ENCODE data around the gene DAZAP2. TPM values are rescaled to one million over a fixed set of nuclear protein-coding genes. Genes with fewer than 3 reads are reported as not detected.
A peak's percentile ranks its signal among the peaks of the same experiment; 100 is the strongest.
"Not testable (repeated sequence)": the region's sequence is repeated elsewhere in the genome, so short reads cannot be mapped to it uniquely, and the experiment has no call there.

Gene DAZAP2
- total and polyA plus RNA-seq, 2 donors, result 169 to 279 TPM

DNA sequence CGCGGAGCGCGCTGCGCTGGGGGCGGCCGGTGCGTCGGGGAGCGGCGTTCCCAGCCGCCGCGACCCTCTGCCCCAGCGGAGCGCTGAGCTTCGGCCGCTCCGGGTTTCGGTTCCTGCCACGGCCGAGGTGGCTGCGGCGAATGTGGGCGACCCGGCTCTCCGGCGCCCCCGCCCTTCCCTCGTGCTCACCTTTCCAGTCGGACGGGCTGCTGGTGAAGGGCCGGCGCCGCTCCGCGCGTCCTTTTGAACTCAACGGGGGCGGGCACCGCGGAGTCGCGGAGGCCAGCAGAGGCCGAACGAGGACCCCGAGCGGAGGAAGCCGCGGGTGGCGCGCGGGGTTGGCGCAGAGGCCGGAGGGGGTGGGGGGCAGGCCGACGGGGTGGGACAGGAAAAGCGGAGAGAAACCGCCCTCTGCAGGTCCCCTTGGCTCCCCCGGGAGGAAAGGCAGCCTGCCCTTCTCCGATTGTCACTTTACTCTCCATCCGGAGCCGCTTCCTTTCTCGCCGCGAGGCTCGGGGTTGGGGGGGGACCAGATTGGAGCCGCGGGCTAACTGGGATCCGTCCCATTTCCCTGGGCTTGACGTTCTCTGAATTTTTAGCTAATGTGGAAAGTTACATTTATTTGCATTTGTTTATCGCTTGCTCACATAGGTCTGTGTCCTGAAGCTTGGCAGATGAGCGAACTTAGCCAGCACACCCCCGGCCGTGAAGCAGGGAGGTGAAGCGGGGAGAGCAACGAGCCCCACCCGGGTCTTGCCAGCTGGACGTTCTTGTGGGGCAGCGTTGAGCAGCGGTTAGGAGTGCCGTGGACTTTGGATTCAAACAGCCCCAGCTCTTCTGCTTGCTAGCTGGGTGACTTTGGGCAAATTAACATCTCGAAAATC is 31.7 kb downstream of the DAZAP2 start, which contains the start of gene SMAGP:
Gene SMAGP (minus strand): TSS at position 349 of the 884 bp plus-strand sequence. CDS start 1,137 bp downstream, outside the sequence.
- DNase-seq (ENCODE audit: low read depth in 6 of 9, low spot score in 9 of 9), result peak in 2 of 9 donors; percentile 37 to 62
- Histone ChIP-seq H3K27ac (ENCODE audit: low read depth in 1 of 2, low read length in 1 of 2) (no peak within 1 kb of the TSS), H3K27me3 (ENCODE audit: control insufficient read depth in 2 of 2, insufficient read depth in 1 of 2, low read length in 1 of 2) (peaks cover 0 to 22% of the 10 kb centered on the region in 2 donors), H3K4me3 (ENCODE audit: low read length in 2 of 2) (peak within 1 kb of the TSS; percentile 49 to 78), H3K9me3 (ENCODE audit: control insufficient read depth in 2 of 2, insufficient read depth in 1 of 2, low read length in 1 of 2) (no peaks in the 10 kb centered on the region), H3K4me1 (ENCODE audit: control insufficient read depth in 2 of 2, insufficient read depth in 2 of 2, low read length in 2 of 2) (peaks cover 4 to 13% of the 10 kb centered on the region in 2 donors), H3K36me3 (ENCODE audit: control insufficient read depth in 2 of 2, insufficient read depth in 2 of 2, low read length in 1 of 2) (no peaks in the 10 kb centered on the region)
- under 1% methylated on average over 83 of the region's 83 CpGs for WGBS

DNA sequence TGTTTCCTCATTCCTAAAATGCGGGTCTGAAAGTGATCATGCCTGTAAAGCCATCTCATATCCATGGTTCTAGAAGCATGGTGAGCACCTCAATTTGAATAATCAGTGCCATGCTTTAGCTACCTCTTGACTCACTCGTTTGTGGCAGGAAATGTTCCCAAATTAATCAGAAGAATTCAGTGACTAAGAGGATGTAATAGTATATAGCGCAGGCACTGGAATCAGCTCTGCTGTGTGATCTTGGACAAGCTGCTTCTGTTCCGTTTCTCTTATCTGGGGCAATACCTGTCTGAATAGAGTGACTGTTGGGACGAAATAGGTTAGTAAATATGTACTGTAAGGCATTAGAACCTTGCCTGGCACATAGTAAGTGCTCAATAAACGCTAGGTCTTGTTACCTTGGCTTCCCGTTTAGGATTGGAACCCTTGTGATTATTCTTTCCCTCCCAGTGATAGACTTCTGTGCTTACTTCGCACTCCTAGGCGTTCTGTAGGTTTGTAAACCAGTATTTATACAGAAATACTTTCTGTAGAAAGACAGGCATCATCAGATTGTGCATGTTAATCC is 32.4 kb downstream of the DAZAP2 start:
- Histone ChIP-seq H3K4me1 (ENCODE audit: control insufficient read depth in 2 of 2, insufficient read depth in 2 of 2, low read length in 2 of 2) (peaks cover 4 to 13% of the 10 kb centered on the region in 2 donors), H3K4me3 (ENCODE audit: low read length in 2 of 2) (peak overlapping the region in 1 of 2 donors; percentile 78), H3K27ac (ENCODE audit: low read depth in 1 of 2, low read length in 1 of 2) (no peak overlapping the region), H3K27me3 (ENCODE audit: control insufficient read depth in 2 of 2, insufficient read depth in 1 of 2, low read length in 1 of 2) (peaks cover 0 to 22% of the 10 kb centered on the region in 2 donors), H3K9me3 (ENCODE audit: control insufficient read depth in 2 of 2, insufficient read depth in 1 of 2, low read length in 1 of 2) (no peaks in the 10 kb centered on the region), H3K36me3 (ENCODE audit: control insufficient read depth in 2 of 2, insufficient read depth in 2 of 2, low read length in 1 of 2) (no peaks in the 10 kb centered on the region)
- 72% methylated on average over 9 of the region's 9 CpGs for WGBS
- no peak for DNase-seq (ENCODE audit: low read depth in 6 of 9, low spot score in 9 of 9)

DNA sequence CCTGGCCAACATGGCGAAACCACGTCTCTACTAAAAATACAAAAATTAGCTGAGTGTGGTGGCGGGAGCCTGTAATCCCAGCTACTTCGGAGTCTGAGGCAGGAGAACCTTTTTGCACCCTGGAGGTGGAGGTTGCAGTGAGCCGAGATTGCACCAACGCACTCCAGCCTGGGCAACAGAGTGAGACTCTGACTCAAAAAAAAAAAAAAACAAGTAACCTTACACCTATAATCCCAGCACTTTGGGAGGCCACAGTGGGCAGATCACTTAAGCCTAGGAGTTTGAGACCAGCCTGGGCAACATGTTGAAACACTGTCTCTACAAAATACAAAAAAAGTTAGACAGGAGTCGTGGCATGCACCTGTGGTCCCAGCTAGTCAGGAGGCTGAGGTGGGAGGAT is 34.2 kb downstream of the DAZAP2 start:
- H3K9me3 ChIP-seq (ENCODE audit: control insufficient read depth in 2 of 2, insufficient read depth in 1 of 2, low read length in 1 of 2); H3K36me3 ChIP-seq (ENCODE audit: control insufficient read depth in 2 of 2, insufficient read depth in 2 of 2, low read length in 1 of 2); H3K4me3 ChIP-seq (ENCODE audit: low read length in 2 of 2); DNase-seq (ENCODE audit: low read depth in 6 of 9, low spot score in 9 of 9); H3K27ac ChIP-seq (ENCODE audit: low read depth in 1 of 2, low read length in 1 of 2): not testable (repeated sequence)
- peaks cover 0 to 22% of the 10 kb centered on the region in 2 donors for H3K27me3 ChIP-seq (ENCODE audit: control insufficient read depth in 2 of 2, insufficient read depth in 1 of 2, low read length in 1 of 2)
- 98% methylated on average over 7 of the region's 7 CpGs for WGBS
- peaks cover 4 to 13% of the 10 kb centered on the region in 2 donors for H3K4me1 ChIP-seq (ENCODE audit: control insufficient read depth in 2 of 2, insufficient read depth in 2 of 2, low read length in 2 of 2)

DNA sequence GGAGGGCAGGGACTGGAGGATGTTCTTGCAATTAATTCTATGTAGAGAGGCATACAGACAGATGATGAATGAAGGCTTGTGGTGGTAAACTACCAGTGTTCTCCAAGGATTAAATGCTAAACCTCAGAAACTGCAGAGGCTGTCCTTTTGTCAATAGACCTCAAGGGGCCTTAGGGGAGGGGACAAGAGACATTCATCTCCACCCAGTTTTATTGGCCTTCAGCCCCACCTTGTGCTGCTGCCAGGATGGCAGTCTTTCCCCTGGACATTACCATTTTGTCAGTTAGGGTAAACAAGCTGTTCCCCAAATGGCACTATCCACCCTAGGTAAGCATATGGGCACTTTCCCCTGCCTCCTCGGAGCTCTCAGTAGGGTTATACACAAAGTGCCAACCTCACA is 36.5 kb downstream of the DAZAP2 start:
- DNase-seq (ENCODE audit: low read depth in 6 of 9, low spot score in 9 of 9), result no peak
- H3K27me3 ChIP-seq (ENCODE audit: control insufficient read depth in 2 of 2, insufficient read depth in 1 of 2, low read length in 1 of 2), result peaks cover 0 to 16% of the 10 kb centered on the region in 2 donors
- no peak overlapping the region for H3K4me3 ChIP-seq (ENCODE audit: low read length in 2 of 2)
- H3K36me3 ChIP-seq (ENCODE audit: control insufficient read depth in 2 of 2, insufficient read depth in 2 of 2, low read length in 1 of 2), result peaks cover 0 to 1% of the 10 kb centered on the region in 2 donors
- WGBS, result 98% methylated on average over 1 of the region's 1 CpG
- peaks cover 4 to 7% of the 10 kb centered on the region in 2 donors for H3K4me1 ChIP-seq (ENCODE audit: control insufficient read depth in 2 of 2, insufficient read depth in 2 of 2, low read length in 2 of 2)
- no peak overlapping the region for H3K27ac ChIP-seq (ENCODE audit: low read depth in 1 of 2, low read length in 1 of 2)
- H3K9me3 ChIP-seq (ENCODE audit: control insufficient read depth in 2 of 2, insufficient read depth in 1 of 2, low read length in 1 of 2), result no peaks in the 10 kb centered on the region

DNA sequence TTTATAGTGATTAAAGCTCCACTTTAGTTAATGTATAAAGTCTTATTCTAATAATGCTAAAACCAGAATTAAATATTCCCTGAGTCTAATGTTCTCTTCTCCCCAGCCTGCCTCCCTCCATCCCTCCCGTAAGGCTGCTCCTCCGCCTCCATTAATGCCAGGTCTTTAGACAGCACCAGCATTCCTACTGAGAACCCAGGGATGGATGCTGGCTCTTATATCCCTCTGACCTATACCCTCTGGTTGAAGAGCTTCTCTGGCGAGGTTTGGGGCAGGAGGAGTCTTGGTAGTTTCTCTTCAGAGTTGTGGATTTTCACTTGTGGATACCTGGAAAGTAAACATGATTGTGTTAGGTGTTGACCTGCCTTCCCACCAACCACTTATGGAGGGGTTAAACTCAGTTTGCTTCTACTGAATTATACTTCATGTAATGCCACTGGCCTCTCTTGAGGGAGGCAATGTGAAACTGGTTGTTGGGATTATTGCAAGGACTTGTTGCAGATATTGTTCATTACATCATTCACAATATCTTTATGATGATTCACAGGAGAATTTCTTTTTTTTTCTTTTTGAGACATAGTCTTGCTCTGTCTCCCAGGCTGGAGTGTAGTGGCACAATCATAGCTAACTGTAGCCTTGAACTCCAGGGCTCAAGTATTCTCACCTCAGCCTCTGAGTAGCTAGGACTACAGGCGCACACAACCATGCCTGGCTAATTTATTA is 42.7 kb downstream of the DAZAP2 start:
- no peak overlapping the region for H3K4me3 ChIP-seq (ENCODE audit: low read length in 2 of 2)
- H3K4me1 ChIP-seq (ENCODE audit: control insufficient read depth in 2 of 2, insufficient read depth in 2 of 2, low read length in 2 of 2), result no peaks in the 10 kb centered on the region
- no peak for DNase-seq (ENCODE audit: low read depth in 6 of 9, low spot score in 9 of 9)
- peaks cover 31 to 40% of the 10 kb centered on the region in 2 donors for H3K36me3 ChIP-seq (ENCODE audit: control insufficient read depth in 2 of 2, insufficient read depth in 2 of 2, low read length in 1 of 2)
- no peaks in the 10 kb centered on the region for H3K27me3 ChIP-seq (ENCODE audit: control insufficient read depth in 2 of 2, insufficient read depth in 1 of 2, low read length in 1 of 2)
- no peaks in the 10 kb centered on the region for H3K9me3 ChIP-seq (ENCODE audit: control insufficient read depth in 2 of 2, insufficient read depth in 1 of 2, low read length in 1 of 2)
- 97% methylated on average over 4 of the region's 4 CpGs for WGBS
- no peak overlapping the region for H3K27ac ChIP-seq (ENCODE audit: low read depth in 1 of 2, low read length in 1 of 2)

- Histone ChIP-seq H3K36me3 (ENCODE audit: control insufficient read depth in 2 of 2, insufficient read depth in 2 of 2, low read length in 1 of 2) (peaks cover 41 to 70% of the 10 kb centered on the region in 2 donors), H3K4me3 (ENCODE audit: low read length in 2 of 2) (no peak overlapping the region), H3K27me3 (ENCODE audit: control insufficient read depth in 2 of 2, insufficient read depth in 1 of 2, low read length in 1 of 2) (no peaks in the 10 kb centered on the region), H3K27ac (ENCODE audit: low read depth in 1 of 2, low read length in 1 of 2) (no peak overlapping the region), H3K4me1 (ENCODE audit: control insufficient read depth in 2 of 2, insufficient read depth in 2 of 2, low read length in 2 of 2) (no peaks in the 10 kb centered on the region), H3K9me3 (ENCODE audit: control insufficient read depth in 2 of 2, insufficient read depth in 1 of 2, low read length in 1 of 2) (no peaks in the 10 kb centered on the region)
- no peak for DNase-seq (ENCODE audit: low read depth in 6 of 9, low spot score in 9 of 9)
- 97% methylated on average over 1 of the region's 1 CpG for WGBS
Observed at GRCh38 chr12:51285843-51286242, 47.2 kb downstream of the DAZAP2 start.

DNA sequence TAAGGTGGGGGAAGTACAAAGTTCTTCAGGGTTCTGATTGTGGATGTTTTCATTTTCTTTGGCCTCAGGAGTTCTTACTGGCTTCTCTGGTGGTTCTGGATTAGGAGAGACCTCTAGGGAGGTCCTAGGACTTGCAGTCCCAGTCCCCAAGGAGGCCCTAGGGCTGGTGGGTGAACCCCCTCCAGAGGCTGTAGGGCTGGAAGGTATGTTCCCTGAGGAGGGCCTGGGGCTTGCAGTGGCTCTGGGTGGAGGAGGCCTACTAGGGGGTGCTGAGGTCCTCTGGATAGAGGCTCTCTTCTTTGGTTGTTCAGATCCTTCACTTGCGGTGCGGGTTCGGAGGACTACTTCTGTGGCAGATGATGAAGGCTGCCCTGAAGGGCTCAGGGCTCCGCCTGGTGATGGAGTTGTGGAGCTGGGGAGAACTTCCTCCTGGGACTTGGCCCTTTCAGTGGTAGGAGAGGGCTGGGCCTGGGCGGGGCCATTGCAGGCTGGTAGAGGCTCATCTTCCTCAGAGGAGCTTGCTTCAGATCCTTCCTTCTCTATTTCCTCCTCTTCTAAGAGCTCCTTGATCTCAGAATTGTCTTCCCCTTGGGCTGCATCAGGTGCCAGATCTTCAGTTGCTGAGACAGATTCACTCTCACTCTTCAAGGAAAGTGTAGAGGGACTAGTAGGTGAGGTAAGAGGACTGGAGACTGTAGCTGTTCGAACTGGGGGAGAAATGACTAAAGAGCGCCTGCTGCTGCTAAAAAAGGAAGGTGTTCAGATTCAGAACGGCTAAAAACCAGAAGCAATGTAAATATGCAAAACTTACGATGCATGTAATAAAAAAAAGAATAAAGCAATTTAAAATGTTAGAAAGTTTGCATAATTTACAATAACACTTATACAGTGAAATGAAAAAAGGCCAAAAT is 53.2 kb downstream of the DAZAP2 start:
- not testable (repeated sequence) for H3K4me1 ChIP-seq (ENCODE audit: control insufficient read depth in 2 of 2, insufficient read depth in 2 of 2, low read length in 2 of 2); H3K27ac ChIP-seq (ENCODE audit: low read depth in 1 of 2, low read length in 1 of 2); H3K4me3 ChIP-seq (ENCODE audit: low read length in 2 of 2); DNase-seq (ENCODE audit: low read depth in 6 of 9, low spot score in 9 of 9); H3K27me3 ChIP-seq (ENCODE audit: control insufficient read depth in 2 of 2, insufficient read depth in 1 of 2, low read length in 1 of 2); H3K9me3 ChIP-seq (ENCODE audit: control insufficient read depth in 2 of 2, insufficient read depth in 1 of 2, low read length in 1 of 2)
- H3K36me3 ChIP-seq (ENCODE audit: control insufficient read depth in 2 of 2, insufficient read depth in 2 of 2, low read length in 1 of 2), result peaks cover 45 to 64% of the 10 kb centered on the region in 2 donors
- 95% methylated on average over 9 of the region's 9 CpGs for WGBS

Data from thymus (tissue), 11 donors.